Inflammatory macrophage (primary cell): ENCODE data around the gene SNAP91.

ENCODE experiments used
- DNase-seq, 2 donors: peaks; one replicate each; pipeline ENCODE4 v3.0.0-alpha.2; 2020 to 2022

SNAP91 gene

GRCh38 chr6:83539678-83540077 is 169.2 kb downstream of the SNAP91 start:
- no peak for DNase-seq

- DNase-seq: no peak
Observed at GRCh38 chr6:83536647-83537589, 172.0 kb downstream of the SNAP91 start.

- peak; percentile 52 to 71 for DNase-seq
Observed at GRCh38 chr6:83536034-83536646, 172.8 kb downstream of the SNAP91 start.

DNA sequence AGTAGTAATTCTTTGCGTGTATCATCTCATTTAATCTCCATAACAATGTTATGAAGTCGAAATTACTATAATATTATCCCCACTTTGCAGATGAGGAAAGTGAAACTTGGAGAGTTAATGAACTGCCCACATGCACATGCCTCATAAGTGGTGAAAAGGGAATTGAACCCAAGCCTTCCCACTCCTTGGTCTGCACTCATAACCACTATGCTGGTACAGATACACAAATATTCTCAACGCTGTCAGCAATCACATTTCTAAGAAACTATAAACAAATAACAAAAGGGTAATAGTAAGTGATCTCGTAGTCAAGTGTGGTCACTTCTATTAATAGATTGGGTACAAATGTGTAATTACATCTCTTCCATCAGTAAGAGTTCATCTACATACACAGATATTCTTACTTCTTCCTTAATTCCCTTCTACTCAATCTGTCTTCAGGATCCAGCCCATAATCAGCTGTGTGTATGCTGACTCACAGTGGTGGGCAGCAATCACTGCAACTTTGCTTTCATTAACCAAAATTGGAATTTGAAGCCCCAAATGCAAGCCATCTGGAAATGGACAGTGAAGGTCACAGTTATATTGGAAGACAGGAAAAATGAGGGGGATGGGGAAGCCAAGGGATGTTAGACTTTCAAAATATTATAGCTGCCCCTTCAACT is 190.0 kb downstream of the SNAP91 start:
- peak; percentile 19 to 41 for DNase-seq

GRCh38 chr6:83517500-83517899 is 191.4 kb downstream of the SNAP91 start:
- no peak for DNase-seq

DNA sequence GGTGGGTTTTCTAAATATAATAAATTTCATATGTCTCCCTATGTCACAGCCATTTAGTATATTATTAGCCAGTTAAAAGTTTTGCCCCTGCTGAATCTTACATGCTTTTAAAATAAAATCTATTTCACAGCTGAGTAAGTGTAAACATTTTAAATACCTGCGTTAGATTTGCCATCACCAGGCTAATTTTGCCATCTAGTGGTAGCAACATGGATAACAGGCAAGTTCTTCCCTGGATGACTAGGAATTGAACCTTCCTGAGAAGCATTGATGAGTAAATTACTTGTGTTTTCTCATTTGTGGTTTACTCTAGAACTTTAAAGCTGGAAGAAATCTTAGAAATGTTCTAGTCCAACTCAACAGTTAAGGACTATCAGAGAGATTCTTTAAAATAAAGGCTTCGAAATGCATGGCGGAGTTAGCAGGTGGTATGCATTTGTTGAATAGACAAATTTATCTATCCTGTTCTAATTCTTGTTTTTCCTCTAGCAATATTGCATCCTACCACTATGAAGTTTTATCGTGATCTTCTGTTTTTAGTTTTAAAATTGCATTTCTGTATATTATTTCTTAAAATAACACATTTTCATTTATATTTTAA is 193.9 kb downstream of the SNAP91 start:
- DNase-seq: peak; percentile 62 to 71

GRCh38 chr6:83514466-83514865 is 194.4 kb downstream of the SNAP91 start:
- no peak for DNase-seq

DNA sequence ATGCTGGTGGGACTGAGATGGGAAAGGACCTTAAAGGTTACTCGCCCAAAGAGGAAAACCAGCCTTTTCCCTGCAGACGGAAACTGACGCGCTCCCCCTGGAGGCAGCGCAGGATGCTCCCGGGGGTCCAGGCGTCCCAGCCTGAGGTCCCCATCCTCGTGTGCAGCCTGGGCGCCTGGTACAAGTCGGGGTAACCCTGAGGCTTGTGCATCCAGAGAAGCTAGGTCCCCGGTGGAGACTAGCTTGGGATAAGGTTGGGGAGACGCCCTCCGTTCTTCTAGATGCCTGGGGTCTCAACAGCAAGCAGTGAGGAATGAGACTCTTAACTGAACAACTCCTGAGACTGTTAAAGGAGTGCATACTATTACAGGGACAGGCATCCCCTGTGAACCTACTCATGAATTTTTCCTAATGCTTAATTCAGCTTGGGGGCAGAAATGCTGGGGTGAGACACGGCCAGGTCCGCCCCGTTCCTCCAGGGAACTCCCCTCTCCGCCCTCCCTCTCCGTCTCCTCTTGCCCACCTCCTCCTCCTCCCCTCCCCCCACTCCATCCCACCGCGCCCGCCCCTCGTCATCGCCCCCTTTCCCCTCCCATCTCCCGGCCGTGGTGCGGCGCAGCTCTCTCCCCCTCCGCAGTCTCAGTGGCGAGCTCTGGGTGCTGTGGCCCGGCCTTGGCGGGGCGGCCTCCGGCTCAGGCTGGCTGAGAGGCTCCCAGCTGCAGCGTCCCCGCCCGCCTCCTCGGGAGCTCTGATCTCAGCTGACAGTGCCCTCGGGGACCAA is 196.8 kb downstream of the SNAP91 start, which contains the start of gene PRSS35:
Gene PRSS35, plus strand, starts transcription at position 634 of the 781 bp plus-strand sequence. CDS start 10,908 bp downstream, outside the sequence.
- peak; percentile 32 to 53 for DNase-seq

DNA sequence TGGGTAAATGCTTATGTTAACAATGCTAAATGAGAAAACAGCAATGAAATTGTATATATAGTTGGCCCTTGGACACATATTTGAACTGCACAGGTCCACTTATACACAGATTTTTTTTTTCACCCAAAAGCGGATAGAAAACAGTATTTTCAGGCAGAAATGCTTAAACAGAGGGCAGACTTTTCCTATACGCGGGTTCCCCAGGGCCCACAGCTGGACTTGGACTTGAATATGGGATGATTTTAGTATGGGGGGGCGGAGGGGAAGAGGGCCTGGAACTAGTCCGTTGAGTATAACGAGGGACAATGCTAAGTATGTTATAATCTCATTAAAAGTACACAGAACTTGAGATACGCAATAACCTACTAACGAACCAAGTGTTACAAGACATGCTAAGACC is 197.6 kb downstream of the SNAP91 start:
- no peak for DNase-seq

DNA sequence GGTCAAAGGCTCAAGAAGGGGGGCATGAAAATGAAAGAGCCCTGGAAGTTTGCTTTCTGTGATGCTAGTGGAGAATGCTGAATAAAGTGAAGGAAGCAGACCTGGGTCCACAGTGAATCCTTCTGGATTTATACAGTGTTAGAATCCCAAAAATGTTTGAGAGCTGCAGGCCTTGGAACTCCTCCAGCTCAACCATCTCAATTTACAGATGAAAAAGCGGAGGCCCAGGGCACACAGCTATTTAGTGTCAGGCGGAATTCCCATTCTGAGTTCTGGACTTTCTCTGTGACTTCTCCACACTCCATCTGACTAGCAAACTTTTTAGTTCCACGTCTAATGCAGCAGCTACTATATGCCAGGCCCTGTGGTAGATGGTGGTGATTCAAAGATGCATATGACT is 198.1 kb downstream of the SNAP91 start:
- no peak for DNase-seq

DNA sequence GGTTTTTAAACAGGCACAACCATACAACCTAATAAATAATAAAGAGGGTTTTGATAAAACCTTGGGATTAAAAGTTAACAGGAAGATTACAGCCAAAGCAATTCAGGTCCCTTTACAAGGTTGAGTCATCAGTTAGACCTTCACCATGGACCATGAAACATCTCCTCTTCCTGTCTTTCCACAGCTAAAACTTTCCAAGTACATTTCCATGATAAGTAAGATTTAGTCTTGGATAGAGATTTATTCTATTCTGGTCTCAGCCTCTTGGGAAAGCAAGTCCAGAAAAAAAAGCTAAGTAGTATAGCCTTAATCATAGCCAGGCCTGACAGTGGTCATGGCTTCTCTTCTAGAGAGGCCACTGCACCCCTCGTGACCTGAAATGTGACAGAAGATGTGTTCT is 199.5 kb downstream of the SNAP91 start:
- no peak for DNase-seq

DNA sequence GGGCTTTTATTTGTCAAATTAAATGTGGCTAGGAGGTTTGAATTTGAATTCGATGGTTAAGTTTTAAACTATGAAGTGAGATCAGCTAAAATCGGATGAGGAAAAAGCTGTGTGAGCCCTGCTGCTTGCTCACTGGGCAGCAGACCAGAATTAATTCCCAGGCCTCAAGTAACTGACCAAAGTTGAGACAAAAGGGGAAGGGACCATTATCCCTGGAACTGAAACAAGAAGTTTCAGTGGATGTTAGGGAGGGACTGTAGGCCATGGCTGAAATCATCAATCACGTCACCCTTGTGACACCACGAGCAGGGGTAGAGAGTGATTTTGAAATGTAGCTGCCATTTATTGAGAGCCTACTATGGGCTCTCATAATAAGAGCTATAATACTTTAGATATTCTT is 203.5 kb downstream of the SNAP91 start:
- peak; percentile 82 to 87 for DNase-seq
